Caco-2 (cell line): ENCODE data around the gene NOL7. TPM values are rescaled to one million over a fixed set of nuclear protein-coding genes. Genes with fewer than 3 reads are reported as not detected.

Source experiments
- BruUV-seq: library from RNA; stranded (reverse); fragments of 400-500 nt; replicated peaks from 2 replicates; lab custom pipeline; 2021; lab: Mats Ljungman, UMichigan
- CTCF ChIA-PET: fragments of 300-600 bp; sonication (Branson Sonifier 250); formaldehyde crosslinking; loops from one replicate; lab custom pipeline; 2022; ENCODE audit warnings: antibody characterized with exemption; lab: Charles Lee
- POLR2A ChIA-PET: fragments of 300-600 bp; sonication (Branson Sonifier 250); formaldehyde crosslinking; loops from one replicate; lab custom pipeline; 2022; ENCODE audit warnings: antibody characterized with exemption; lab: Charles Lee
- DNase-seq, 2 experiments: peaks; one replicate each; pipeline versions ENCODE4 v3.0.0 to v3.0.0-alpha.2; 2020 to 2022
- H3K27me3 ChIP-seq: replicated peaks from 2 replicates; pipeline ENCODE4 v1.6.0; 2011; ENCODE audit warnings: low read length; ENCODE audit not compliant: control insufficient read depth, insufficient read depth
- H3K36me3 ChIP-seq: 2 replicates; pipeline ENCODE4 v1.5.1; 2011; ENCODE audit warnings: low read length; ENCODE audit not compliant: control insufficient read depth, insufficient read depth
- H3K4me1 ChIP-seq: fragments of 250-450 bp; sonication (Bioruptor Pico); 2 replicates; pipeline ENCODE4 v1.5.1; 2020; ENCODE audit warnings: mild to moderate bottlenecking
- H3K4me3 ChIP-seq: 2 replicates; pipeline ENCODE4 v1.5.1; 2011; ENCODE audit warnings: low read depth, mild to moderate bottlenecking, control low read depth, low read length
- H3K9me3 ChIP-seq: fragments of 250-450 bp; sonication (Bioruptor Pico); 2 replicates; pipeline ENCODE4 v1.5.1; 2020; ENCODE audit warnings: mild to moderate bottlenecking, moderate library complexity
- H3K27ac Mint-ChIP-seq: one replicate; pipeline ENCODE4 v1.8.0; 2022; ENCODE audit warnings: mixed read lengths; ENCODE audit not compliant: unreplicated experiment
- H3K27me3 Mint-ChIP-seq: one replicate; pipeline ENCODE4 v1.8.0; 2022; ENCODE audit warnings: mixed read lengths; ENCODE audit not compliant: insufficient read depth, unreplicated experiment
- H3K36me3 Mint-ChIP-seq: one replicate; pipeline ENCODE4 v1.8.0; 2022; ENCODE audit warnings: mild to moderate bottlenecking, mixed read lengths; ENCODE audit not compliant: insufficient read depth, unreplicated experiment
- H3K4me1 Mint-ChIP-seq: one replicate; pipeline ENCODE4 v1.8.0; 2022; ENCODE audit warnings: low read depth, mixed read lengths; ENCODE audit not compliant: unreplicated experiment
- H3K4me3 Mint-ChIP-seq: one replicate; pipeline ENCODE4 v1.8.0; 2022; ENCODE audit warnings: mild to moderate bottlenecking, moderate library complexity, mixed read lengths; ENCODE audit not compliant: unreplicated experiment
- H3K9me3 Mint-ChIP-seq: one replicate; pipeline ENCODE4 v1.8.0; 2022; ENCODE audit warnings: mixed read lengths; ENCODE audit not compliant: unreplicated experiment
- intact Hi-C: fragments of 100-400 bp; cut with micrococcal nuclease; formaldehyde crosslinking; loops from one replicate; pipeline ENCODE4 v1.10.0; 2022; ENCODE audit not compliant: unreplicated experiment
- total RNA-seq: library from RNA; stranded (reverse); gene quantifications from 2 replicates; pipeline ENCODE4 v1.2.3, GENCODE V29; 2022
- TF ChIP-seq, protein P1 (sequence below), 2 experiments: fragments of 200-600 bp in 1 of 2; IDR thresholded peaks; 1 replicate in 1 of 2; 2 replicates in 1 of 2; pipeline versions ENCODE4 v1.5.1 to v1.8.0; 2011 to 2022; ENCODE audit warnings: antibody characterized with exemption in 1 of 2, control low read depth in 1 of 2, inconsistent platforms in 1 of 2, low read depth in 1 of 2, low read length in 1 of 2, mild to moderate bottlenecking in 1 of 2, moderate library complexity in 1 of 2; ENCODE audit not compliant: insufficient read depth in 1 of 2, severe bottlenecking in 1 of 2, unreplicated experiment in 1 of 2

The NOL7 gene
- total RNA-seq, 1 experiment from 2014 or later, result 92.9 TPM

DNA sequence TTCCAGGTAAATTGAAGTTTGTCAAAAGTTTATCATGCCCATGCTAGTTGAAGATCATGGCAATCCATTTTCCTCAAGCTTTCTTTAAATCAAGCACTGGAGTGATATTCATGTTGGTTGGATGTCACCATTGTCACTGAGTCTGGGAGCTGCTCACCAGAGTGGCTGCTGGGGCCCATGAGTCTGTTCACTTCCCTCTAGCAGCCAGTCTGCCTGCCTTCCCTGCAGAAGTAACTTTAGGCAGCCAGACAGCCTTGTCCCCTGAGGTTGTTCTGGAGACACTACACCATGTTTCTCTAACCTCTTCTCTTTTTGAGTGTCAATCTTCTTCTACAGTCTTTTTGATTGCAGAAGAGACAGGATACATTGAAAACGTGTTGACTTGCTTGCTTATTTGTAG, 35.2 kb upstream of the NOL7 start:
- ChIA-PET CTCF (no interaction called here), POLR2A (no interaction called here)
- Histone ChIP-seq H3K4me3 (no peak overlapping the region), H3K4me1 (peaks cover 14% of the 10 kb centered on the region), H3K9me3 (no peaks in the 10 kb centered on the region), H3K36me3 (no peaks in the 10 kb centered on the region; the same call in 1 of the 2 replicates), H3K27me3 (no peaks in the 10 kb centered on the region)
- no peak for DNase-seq
- Mint-ChIP-seq H3K4me1 (peaks cover 10% of the 10 kb centered on the region), H3K27me3 (no peaks in the 10 kb centered on the region), H3K36me3 (peaks cover 16% of the 10 kb centered on the region), H3K27ac (no peak overlapping the region), H3K9me3 (no peaks in the 10 kb centered on the region), H3K4me3 (no peak overlapping the region)
- no TSS peak for BruUV-seq
- intact Hi-C loops, result no loop called here
- TF ChIP-seq, protein P1, sequence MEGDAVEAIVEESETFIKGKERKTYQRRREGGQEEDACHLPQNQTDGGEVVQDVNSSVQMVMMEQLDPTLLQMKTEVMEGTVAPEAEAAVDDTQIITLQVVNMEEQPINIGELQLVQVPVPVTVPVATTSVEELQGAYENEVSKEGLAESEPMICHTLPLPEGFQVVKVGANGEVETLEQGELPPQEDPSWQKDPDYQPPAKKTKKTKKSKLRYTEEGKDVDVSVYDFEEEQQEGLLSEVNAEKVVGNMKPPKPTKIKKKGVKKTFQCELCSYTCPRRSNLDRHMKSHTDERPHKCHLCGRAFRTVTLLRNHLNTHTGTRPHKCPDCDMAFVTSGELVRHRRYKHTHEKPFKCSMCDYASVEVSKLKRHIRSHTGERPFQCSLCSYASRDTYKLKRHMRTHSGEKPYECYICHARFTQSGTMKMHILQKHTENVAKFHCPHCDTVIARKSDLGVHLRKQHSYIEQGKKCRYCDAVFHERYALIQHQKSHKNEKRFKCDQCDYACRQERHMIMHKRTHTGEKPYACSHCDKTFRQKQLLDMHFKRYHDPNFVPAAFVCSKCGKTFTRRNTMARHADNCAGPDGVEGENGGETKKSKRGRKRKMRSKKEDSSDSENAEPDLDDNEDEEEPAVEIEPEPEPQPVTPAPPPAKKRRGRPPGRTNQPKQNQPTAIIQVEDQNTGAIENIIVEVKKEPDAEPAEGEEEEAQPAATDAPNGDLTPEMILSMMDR (IDR thresholded peaks at IDR 0.05; ENCODE audit: insufficient read depth in 1 of 2, low read depth in 1 of 2, low read length in 1 of 2, severe bottlenecking in 1 of 2, unreplicated experiment in 1 of 2), result no peak

DNA sequence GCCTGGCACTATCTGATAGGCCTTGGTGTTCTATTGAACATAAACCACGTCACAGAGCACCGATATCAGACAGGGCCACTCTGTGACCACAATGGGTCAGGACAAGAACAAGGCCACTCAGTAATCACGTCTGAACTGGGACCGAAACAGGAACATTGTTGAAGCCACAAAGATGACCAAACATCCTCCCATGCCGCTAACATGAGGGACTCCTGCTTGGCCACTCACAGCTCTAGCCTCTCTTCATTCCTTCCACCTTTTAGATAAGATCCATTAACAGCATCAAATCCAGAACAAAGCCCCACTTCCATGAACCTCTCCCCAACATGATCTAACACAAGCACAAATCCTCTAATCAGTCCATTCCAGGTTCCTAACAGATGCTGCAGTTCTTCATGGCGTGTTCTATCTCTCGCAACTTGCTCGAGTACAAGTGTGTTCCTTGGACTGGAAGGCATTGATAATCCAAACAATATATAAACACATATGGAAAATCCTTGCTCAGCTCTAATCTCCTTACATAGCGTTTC, 33.4 kb upstream of the NOL7 start:
- no TSS peak for BruUV-seq
- Mint-ChIP-seq H3K9me3 (no peaks in the 10 kb centered on the region), H3K27me3 (no peaks in the 10 kb centered on the region), H3K36me3 (peaks cover 18% of the 10 kb centered on the region), H3K4me1 (no peaks in the 10 kb centered on the region), H3K27ac (no peak overlapping the region), H3K4me3 (no peak overlapping the region)
- Histone ChIP-seq H3K4me3 (no peak overlapping the region), H3K4me1 (peaks cover under 1% of the 10 kb centered on the region; the same call in 1 of the 2 replicates), H3K9me3 (no peaks in the 10 kb centered on the region), H3K27me3 (no peaks in the 10 kb centered on the region), H3K36me3 (no peaks in the 10 kb centered on the region; the same call in 1 of the 2 replicates)
- POLR2A ChIA-PET, result no interaction called here
- DNase-seq, result no peak
- CTCF ChIA-PET, result interaction anchor here (0.7 kb wide), 1 partner anchor 33 kb away, joined by 3 read pairs; the partner anchor contains the start of gene NOL7
- intact Hi-C loops, result no loop called here
- TF ChIP-seq, protein P1 (IDR thresholded peaks at IDR 0.05; ENCODE audit: insufficient read depth in 1 of 2, low read depth in 1 of 2, low read length in 1 of 2, severe bottlenecking in 1 of 2, unreplicated experiment in 1 of 2), result no peak

DNA sequence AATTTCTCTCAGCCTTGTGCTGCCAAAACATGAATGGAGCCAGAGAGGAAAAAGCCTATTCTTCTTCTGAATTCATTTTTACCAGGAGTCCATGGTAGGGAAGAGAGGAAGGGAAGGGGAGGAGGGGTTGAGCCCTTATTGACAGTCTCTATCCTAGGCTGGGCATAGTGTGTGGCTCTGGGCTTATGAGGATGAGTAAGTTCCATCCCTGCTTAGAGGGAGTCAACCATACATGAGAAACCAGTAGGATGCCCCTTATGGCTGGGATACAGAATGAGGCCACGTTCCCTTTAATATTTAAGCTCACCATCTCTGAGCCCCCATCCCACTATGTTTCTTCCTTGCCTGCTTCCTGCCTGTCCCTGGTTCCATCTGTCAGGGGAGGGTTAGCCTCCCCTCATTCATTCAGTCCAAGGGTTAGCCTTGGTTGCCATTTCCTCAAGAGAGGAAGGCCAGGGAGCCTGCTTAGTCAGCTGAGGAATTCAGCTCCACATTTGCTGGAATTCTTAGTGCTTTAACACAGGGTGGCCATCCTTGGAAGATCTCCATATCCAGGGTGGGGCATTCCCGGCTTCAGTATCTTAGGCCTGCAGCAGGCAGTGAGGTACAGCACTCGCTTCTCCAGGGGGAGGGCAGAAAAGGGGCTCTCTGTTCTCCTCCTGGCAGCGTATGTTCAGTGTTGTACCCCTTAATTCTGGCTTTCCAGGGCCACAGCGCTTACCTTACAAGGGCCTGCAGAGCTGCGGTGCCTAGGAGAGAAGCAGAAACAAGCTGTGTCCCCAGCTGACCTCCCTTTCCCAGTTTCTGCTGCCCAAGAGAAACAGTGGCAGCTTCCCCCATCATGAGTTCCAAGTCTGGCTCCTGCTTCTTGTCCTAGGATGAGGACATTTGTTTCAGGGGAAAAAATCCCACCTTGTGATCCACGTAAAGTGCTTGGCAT, 28.3 kb upstream of the NOL7 start:
- DNase-seq, result no peak
- TF ChIP-seq, protein P1 (IDR thresholded peaks at IDR 0.05; ENCODE audit: insufficient read depth in 1 of 2, low read depth in 1 of 2, low read length in 1 of 2, severe bottlenecking in 1 of 2, unreplicated experiment in 1 of 2), result no peak
- BruUV-seq, result no TSS peak
- Mint-ChIP-seq H3K9me3 (no peaks in the 10 kb centered on the region), H3K27me3 (no peaks in the 10 kb centered on the region), H3K36me3 (peaks cover 18% of the 10 kb centered on the region), H3K4me1 (no peaks in the 10 kb centered on the region), H3K4me3 (no peak overlapping the region), H3K27ac (no peak overlapping the region)
- Histone ChIP-seq H3K4me3 (no peak overlapping the region), H3K4me1 (no peaks in the 10 kb centered on the region), H3K36me3 (no peaks in the 10 kb centered on the region), H3K27me3 (no peaks in the 10 kb centered on the region), H3K9me3 (no peaks in the 10 kb centered on the region)
- intact Hi-C loops, result no loop called here
- ChIA-PET CTCF (no interaction called here), POLR2A (no interaction called here)
